Measurements from ENCODE around the gene HSDL2.
"Not testable (repeated sequence)": the region's sequence is repeated elsewhere in the genome, so short reads cannot be mapped to it uniquely, and the experiment has no call there.

The HSDL2 gene

DNA sequence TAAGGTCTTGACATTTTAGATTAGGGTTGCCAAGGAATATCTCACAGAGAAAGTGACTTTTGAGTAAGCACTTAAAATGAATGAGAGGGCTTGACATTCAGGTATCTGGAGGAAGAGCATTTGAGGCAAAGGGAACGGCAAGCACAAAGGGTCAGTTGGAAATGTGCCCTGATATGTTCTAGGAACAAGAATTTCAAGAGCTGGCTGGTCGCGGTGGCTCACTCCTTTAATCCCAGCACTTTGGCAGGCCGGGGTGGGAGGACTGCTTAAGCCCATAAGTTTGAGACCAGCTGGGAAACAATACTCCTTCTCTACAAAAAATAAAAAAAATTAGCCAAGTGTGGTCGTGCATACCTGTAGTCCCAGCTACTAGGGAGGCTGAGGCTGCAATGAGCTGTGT, 123.3 kb downstream of the HSDL2 start:
- no peak for FAIRE-seq

DNA sequence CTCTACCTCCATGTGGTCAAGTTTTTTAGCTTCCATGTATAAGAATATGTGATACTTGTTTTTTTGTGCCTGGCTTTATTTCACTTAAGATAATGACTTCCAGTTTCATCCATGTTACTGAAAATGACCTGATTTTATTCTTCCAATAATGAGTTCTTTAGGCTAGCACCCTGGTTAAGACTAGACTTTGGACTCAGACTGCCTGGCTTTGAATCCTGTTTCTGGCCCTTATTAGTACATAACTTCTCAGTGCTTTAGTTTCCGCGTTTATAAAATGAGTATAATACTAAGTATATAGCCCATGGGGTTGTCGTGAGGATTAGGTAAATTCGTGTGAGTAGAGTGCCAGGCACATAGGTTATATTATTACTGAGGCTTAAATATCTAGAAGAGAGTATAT, 125.2 kb downstream of the HSDL2 start:
- no peak for FAIRE-seq

GRCh38 chr9:112505607-112506006, 125.7 kb downstream of the HSDL2 start:
- FAIRE-seq: no peak

- FAIRE-seq: no peak
These were observed 126.7 kb downstream of the HSDL2 start for GRCh38 chr9:112506571-112506970.

DNA sequence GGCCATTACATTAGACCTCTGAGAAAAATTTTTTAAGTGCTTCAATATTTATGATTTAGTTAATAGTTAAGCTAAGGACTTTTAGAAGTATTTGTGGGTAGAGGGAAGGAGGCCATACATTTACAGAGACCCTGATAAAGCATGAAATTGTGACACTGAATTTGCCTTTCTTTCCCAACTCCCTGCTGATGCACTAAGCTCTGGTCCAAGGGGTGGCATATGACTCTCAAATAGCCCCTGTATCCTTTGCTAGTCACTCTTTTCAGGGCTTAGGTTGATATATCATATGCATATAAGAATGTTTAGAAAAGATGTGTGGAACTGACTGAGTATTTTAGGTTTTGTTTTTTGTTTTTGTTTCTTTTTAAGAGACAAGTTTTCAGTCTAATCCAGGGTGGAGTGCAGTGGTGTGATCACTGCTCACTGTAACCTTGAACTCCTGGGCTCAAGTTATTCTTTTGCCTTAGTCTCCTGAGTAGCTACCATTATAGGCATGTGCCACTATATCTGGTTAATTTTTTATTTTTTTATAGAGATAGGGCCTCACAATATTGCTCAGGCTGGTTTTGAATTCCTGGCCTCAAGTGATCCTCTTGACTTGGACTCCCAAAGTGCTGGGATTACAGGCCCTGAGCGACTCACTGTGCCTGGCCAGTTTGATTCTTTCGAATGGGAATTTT, 127.2 kb downstream of the HSDL2 start:
- FAIRE-seq: no peak

DNA sequence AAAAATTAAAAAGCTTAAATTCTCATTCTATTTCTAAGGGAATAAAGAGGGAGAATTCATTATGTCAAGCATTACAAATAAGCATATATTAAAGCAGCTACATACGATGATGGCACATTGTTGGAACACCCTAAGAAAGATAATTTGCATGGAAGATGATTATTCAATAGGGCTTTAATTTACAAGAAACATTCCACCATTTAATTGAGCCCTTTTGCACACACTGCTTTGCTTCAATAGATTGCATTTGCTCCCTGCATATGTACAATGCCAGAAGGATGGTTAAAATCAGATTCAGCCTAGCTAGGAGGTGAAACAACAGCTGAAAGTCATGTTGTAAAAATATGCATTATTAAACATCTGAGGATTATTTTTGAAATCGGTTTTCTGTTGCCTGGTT, 128.5 kb downstream of the HSDL2 start:
- no peak for FAIRE-seq

DNA sequence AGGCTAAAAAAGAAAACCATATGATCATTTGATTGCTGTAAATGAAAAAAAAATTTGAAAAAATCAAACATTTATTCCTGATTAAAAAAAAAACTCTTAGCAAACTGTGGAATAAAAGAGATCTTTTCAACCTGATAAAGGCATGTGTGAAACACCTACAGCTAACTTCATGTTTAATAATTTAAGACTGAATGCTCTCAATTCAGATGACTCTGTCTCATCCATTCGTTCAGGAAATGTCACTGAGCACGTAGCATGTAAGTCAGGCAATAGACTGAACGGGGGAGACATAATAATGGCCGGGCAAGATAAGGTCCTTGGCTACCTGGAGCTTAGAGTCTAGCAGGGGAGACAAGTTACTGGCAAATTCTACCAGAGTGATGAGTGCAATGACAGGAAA, 132.5 kb downstream of the HSDL2 start:
- FAIRE-seq: not testable (repeated sequence)

- peak; percentile 31 for FAIRE-seq
These were observed 136.9 kb downstream of the HSDL2 start for GRCh38 chr9:112516769-112517168.

DNA sequence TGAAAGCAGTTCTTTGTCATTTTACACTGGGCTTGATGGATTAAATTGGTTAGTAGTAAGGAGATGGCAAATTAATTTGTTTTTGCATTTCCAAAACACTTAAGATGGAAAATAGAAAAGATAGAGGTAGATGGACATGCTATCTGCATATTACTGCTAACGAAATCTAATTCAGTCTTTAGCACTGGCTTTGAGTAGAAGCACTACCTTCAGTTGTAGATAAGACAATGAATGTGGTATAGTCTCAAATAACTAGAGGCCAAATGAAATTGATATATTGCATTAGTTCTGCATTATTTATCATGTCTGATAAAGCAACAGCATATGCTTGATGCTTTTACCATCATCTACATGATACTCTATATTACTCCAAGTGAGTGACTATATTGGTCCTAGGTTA, 140.2 kb downstream of the HSDL2 start:
- no peak for FAIRE-seq

DNA sequence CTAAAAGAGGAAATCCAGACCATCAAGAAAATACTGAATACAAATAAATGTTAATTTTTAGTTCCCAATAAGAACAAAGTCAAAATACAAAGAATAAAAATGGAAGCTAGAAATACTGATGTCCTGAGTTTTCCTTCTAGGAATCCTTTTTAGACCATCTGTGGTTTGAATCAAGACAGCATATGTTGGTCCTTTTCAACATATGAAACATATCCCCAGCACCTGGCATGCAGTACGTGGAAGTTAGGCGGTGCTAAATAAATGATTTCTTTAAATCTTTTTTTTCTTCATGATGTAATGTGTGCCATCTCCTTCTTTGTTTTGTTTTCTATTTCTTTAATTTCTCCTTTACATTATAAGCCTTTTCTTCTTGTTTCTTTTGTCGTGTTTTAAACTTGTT, 140.7 kb downstream of the HSDL2 start:
- FAIRE-seq: no peak

Measured in G401.6 (cell line).